Uterus (tissue), 2 donors: Measurements from ENCODE around the gene C1orf52.

Source experiments
- CTCF ChIP-seq, 4 experiments: fragments of 200-600 bp in 2 of 4; fragments of 450-650 bp in 2 of 4; sonication (generic) in 2 of 4; IDR thresholded peaks; one replicate each; pipeline ENCODE4 v1.5.1; 2016 to 2019; ENCODE audit warnings: antibody characterized with exemption in 4 of 4, mild to moderate bottlenecking in 2 of 4, moderate library complexity in 1 of 4
- POLR2A ChIP-seq, 2 donors: fragments of 450-650 bp; IDR thresholded peaks; one replicate each; pipeline ENCODE4 v1.6.1; 2016; ENCODE audit warnings: antibody characterized with exemption in 2 of 2, mild to moderate bottlenecking in 1 of 2, moderate library complexity in 1 of 2

GRCh38 chr1:85228972-85229371 is 30.5 kb downstream of the C1orf52 start:
- TF ChIP-seq POLR2A (IDR thresholded peaks at IDR 0.05) (no peak), CTCF (IDR thresholded peaks at IDR 0.05) (no peak)
